Glutamatergic neuron (in vitro differentiated cells): ENCODE data around the gene TP53BP1. TPM values are rescaled to one million over a fixed set of nuclear protein-coding genes. Genes with fewer than 3 reads are reported as not detected.

ENCODE experiments used
- DNase-seq: peaks from one replicate; pipeline ENCODE4 v3.0.0; 2022
- H3K27ac Mint-ChIP-seq: one replicate; pipeline ENCODE4 v1.8.0; 2020; ENCODE audit warnings: mild to moderate bottlenecking, mixed read lengths, inconsistent platforms; ENCODE audit not compliant: unreplicated experiment
- H3K27me3 Mint-ChIP-seq: one replicate; pipeline ENCODE4 v1.8.0; 2020; ENCODE audit warnings: mild to moderate bottlenecking, moderate library complexity, mixed read lengths, inconsistent platforms; ENCODE audit not compliant: unreplicated experiment
- H3K36me3 Mint-ChIP-seq: one replicate; pipeline ENCODE4 v1.8.0; 2020; ENCODE audit warnings: mild to moderate bottlenecking, mixed read lengths, inconsistent platforms; ENCODE audit not compliant: unreplicated experiment
- H3K4me1 Mint-ChIP-seq: one replicate; pipeline ENCODE4 v1.8.0; 2020; ENCODE audit warnings: mild to moderate bottlenecking, low read depth, mixed read lengths, inconsistent platforms; ENCODE audit not compliant: unreplicated experiment
- H3K4me3 Mint-ChIP-seq: one replicate; pipeline ENCODE4 v1.8.0; 2020; ENCODE audit warnings: mild to moderate bottlenecking, mixed read lengths, inconsistent platforms; ENCODE audit not compliant: unreplicated experiment
- H3K9me3 Mint-ChIP-seq: one replicate; pipeline ENCODE4 v1.8.0; 2020; ENCODE audit warnings: mild to moderate bottlenecking, moderate library complexity, mixed read lengths, inconsistent platforms; ENCODE audit not compliant: unreplicated experiment
- total RNA-seq: library from RNA; stranded (reverse); fragmentation: NEBNext Ultra II Directional; extraction: Animal tissue kit (Norgen Biotek cat#: 25700); gene quantifications from one replicate; pipeline ENCODE4 v1.2.1, GENCODE V29; 2021; ENCODE audit not compliant: unreplicated experiment
- TF ChIP-seq, protein P1 (sequence below): fragments of 200-600 bp; sonication (generic); IDR thresholded peaks from one replicate; pipeline ENCODE4 v1.5.0; 2021; ENCODE audit not compliant: partially characterized antibody, unreplicated experiment

TP53BP1 gene
- total RNA-seq, 1 donor from 2014 or later, result 142 TPM

DNA sequence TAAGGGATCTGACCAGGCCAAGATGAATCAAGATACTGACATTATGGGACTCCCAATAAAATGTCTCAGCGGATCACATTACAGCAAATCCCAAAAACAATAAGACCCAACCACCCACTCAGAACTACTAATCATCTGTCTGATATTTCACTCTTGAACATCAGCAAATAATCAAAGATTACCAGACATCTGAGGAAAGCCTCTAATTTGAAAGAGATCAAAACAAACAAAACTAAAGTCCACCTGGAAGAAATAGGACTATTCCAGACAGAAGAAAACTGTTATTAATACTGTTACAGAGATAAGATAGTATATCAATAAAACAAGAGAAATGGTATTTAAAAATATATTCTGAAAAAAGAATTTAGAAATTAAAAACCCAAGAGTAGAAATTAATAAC, 29.0 kb downstream of the TP53BP1 start:
- Mint-ChIP-seq H3K36me3 (no peaks in the 10 kb centered on the region), H3K27ac (no peak overlapping the region), H3K4me1 (peaks cover 2% of the 10 kb centered on the region), H3K27me3 (no peaks in the 10 kb centered on the region), H3K4me3 (no peak overlapping the region), H3K9me3 (no peaks in the 10 kb centered on the region)
- DNase-seq, result no peak
- TF ChIP-seq, protein P1, sequence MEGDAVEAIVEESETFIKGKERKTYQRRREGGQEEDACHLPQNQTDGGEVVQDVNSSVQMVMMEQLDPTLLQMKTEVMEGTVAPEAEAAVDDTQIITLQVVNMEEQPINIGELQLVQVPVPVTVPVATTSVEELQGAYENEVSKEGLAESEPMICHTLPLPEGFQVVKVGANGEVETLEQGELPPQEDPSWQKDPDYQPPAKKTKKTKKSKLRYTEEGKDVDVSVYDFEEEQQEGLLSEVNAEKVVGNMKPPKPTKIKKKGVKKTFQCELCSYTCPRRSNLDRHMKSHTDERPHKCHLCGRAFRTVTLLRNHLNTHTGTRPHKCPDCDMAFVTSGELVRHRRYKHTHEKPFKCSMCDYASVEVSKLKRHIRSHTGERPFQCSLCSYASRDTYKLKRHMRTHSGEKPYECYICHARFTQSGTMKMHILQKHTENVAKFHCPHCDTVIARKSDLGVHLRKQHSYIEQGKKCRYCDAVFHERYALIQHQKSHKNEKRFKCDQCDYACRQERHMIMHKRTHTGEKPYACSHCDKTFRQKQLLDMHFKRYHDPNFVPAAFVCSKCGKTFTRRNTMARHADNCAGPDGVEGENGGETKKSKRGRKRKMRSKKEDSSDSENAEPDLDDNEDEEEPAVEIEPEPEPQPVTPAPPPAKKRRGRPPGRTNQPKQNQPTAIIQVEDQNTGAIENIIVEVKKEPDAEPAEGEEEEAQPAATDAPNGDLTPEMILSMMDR, result no peak

GRCh38 chr15:43463507-43463906, 29.4 kb downstream of the TP53BP1 start:
- H3K9me3 Mint-ChIP-seq, result no peaks in the 10 kb centered on the region
- TF ChIP-seq, protein P1, result no peak
- no peaks in the 10 kb centered on the region for H3K27me3 Mint-ChIP-seq
- H3K27ac Mint-ChIP-seq, result no peak overlapping the region
- DNase-seq, result no peak
- H3K4me1 Mint-ChIP-seq, result peaks cover 2% of the 10 kb centered on the region
- H3K4me3 Mint-ChIP-seq, result no peak overlapping the region
- H3K36me3 Mint-ChIP-seq, result no peaks in the 10 kb centered on the region

GRCh38 chr15:43449981-43450380, 43.0 kb downstream of the TP53BP1 start:
- no peak overlapping the region for H3K27ac Mint-ChIP-seq
- H3K4me1 Mint-ChIP-seq, result peaks cover 4% of the 10 kb centered on the region
- H3K36me3 Mint-ChIP-seq, result no peaks in the 10 kb centered on the region
- no peaks in the 10 kb centered on the region for H3K9me3 Mint-ChIP-seq
- H3K4me3 Mint-ChIP-seq, result no peak overlapping the region
- TF ChIP-seq, protein P1, result no peak
- H3K27me3 Mint-ChIP-seq, result no peaks in the 10 kb centered on the region
- DNase-seq, result no peak

GRCh38 chr15:43446344-43446743, 46.6 kb downstream of the TP53BP1 start:
- H3K36me3 Mint-ChIP-seq, result no peaks in the 10 kb centered on the region
- TF ChIP-seq, protein P1, result no peak

GRCh38 chr15:43441316-43441715, 51.6 kb downstream of the TP53BP1 start:
- no peaks in the 10 kb centered on the region for H3K36me3 Mint-ChIP-seq
- H3K27me3 Mint-ChIP-seq, result no peaks in the 10 kb centered on the region
- no peak for DNase-seq
- H3K27ac Mint-ChIP-seq, result no peak overlapping the region
- H3K4me1 Mint-ChIP-seq, result peaks cover 5% of the 10 kb centered on the region
- TF ChIP-seq, protein P1, result no peak
- H3K4me3 Mint-ChIP-seq, result no peak overlapping the region
- H3K9me3 Mint-ChIP-seq, result peaks cover 2% of the 10 kb centered on the region

More at GRCh38 chr15:43446344-43446743, 46.6 kb downstream of the TP53BP1 start:
- Mint-ChIP-seq H3K27me3 (no peaks in the 10 kb centered on the region), H3K4me1 (peaks cover 4% of the 10 kb centered on the region), H3K9me3 (no peaks in the 10 kb centered on the region), H3K27ac (no peak overlapping the region), H3K4me3 (no peak overlapping the region)
- no peak for DNase-seq
